AG04449 (cell line): ENCODE results near the gene OR4D11.
"Not testable (repeated sequence)": the region's sequence is repeated elsewhere in the genome, so short reads cannot be mapped to it uniquely, and the experiment has no call there.

ENCODE experiments used
- CTCF ChIA-PET: fragments of 350-600 bp; formaldehyde crosslinking; extraction: SDS; loops from one replicate; lab custom pipeline; 2021; ENCODE audit warnings: antibody characterized with exemption; lab: Yijun Ruan, JAX
- POLR2A ChIA-PET: fragments of 400-600, 350-600 bp; formaldehyde crosslinking; extraction: SDS; loops from one replicate; lab custom pipeline; 2020; ENCODE audit warnings: antibody characterized with exemption, inconsistent platforms; lab: Yijun Ruan, JAX
- DNase-seq: peaks from one replicate; pipeline ENCODE4 v3.0.0-alpha.2; 2010; ENCODE audit warnings: low read depth, low spot score
- H3K4me3 ChIP-seq: 2 replicates; pipeline ENCODE4 v1.5.1; 2011; ENCODE audit warnings: low read depth, mild to moderate bottlenecking, control low read depth, low read length
- TF ChIP-seq, protein P1 (sequence below): IDR thresholded peaks from one replicate; pipeline ENCODE4 v1.5.1; 2011; ENCODE audit warnings: mild to moderate bottlenecking, moderate library complexity, low read length, control low read depth, inconsistent platforms; ENCODE audit not compliant: insufficient read depth; ENCODE audit errors: missing control alignments

OR4D11 gene

DNA sequence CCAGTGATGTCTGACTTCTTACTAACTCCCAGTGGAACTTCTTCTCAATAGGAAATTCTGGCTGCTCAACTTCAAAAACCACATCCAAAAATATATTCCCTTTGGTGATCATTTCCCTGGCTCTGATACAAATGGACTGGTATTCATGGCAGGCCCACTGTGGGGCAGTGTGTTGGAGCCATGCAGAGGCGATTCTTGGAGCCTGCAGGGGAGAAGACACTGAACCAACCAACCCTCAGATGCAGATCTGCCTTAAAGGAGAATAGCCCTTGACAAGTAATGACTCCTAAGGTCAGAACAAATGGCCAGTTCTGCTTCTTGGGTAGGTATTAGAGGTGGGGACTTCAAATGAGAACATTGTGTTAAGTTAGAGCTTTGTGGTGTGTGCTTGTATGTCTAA is 20.2 kb downstream of the OR4D11 start:
- DNase-seq = no peak
- TF ChIP-seq, protein P1, sequence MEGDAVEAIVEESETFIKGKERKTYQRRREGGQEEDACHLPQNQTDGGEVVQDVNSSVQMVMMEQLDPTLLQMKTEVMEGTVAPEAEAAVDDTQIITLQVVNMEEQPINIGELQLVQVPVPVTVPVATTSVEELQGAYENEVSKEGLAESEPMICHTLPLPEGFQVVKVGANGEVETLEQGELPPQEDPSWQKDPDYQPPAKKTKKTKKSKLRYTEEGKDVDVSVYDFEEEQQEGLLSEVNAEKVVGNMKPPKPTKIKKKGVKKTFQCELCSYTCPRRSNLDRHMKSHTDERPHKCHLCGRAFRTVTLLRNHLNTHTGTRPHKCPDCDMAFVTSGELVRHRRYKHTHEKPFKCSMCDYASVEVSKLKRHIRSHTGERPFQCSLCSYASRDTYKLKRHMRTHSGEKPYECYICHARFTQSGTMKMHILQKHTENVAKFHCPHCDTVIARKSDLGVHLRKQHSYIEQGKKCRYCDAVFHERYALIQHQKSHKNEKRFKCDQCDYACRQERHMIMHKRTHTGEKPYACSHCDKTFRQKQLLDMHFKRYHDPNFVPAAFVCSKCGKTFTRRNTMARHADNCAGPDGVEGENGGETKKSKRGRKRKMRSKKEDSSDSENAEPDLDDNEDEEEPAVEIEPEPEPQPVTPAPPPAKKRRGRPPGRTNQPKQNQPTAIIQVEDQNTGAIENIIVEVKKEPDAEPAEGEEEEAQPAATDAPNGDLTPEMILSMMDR = no peak
- no peak overlapping the region for H3K4me3 ChIP-seq
- POLR2A ChIA-PET = no interaction called here
- CTCF ChIA-PET = interaction anchor here (1.6 kb wide), 1 partner anchor 14 kb away, joined by 4 read pairs; no protein-coding TSS in a partner anchor

DNA sequence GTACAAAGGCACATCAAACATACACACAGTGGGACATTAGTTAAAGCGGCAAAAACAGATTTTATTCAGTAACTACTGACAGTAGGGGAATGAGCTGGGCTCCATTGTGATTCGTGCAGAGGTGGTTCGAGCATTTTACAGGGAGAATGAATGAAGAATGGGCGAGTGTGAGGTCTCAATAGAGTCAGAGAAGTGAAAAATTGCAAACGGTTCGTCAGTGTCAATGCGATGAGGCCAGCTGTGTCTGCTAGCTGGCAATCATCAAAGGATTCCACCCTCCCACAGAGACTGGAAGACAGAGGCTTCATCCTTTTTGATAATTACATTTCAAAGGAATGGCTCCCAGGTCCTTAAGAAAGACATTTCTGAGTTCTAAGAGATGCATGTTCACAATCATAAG is 25.3 kb downstream of the OR4D11 start:
- ChIA-PET CTCF (interaction anchor here (1.4 to 2.0 kb wide), 3 partner anchors 9 to 154 kb away, joined by 5 to 14 read pairs (median 5); no protein-coding TSS in a partner anchor), POLR2A (no interaction called here)
- no peak for DNase-seq
- TF ChIP-seq, protein P1 = no peak
- H3K4me3 ChIP-seq = no peak overlapping the region

DNA sequence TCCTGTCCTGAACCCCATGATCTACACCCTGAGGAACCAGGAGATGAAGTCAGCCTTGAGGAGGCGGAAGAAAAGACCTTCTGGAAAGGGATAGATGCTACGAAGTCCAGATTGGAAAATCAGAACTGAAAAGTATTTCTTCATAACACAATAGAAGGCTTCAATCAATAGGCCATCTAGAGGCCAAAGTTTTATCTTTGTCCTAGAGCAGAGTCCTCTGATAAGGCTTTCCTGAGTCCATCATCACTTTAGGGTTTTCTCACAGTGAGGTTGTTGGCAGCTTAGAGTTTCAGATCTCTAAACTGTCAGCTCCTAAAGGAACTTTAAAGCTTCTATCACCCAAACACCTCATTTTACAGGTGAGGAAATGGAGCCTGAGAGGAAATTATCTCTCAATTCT is 29.2 kb downstream of the OR4D11 start:
- ChIA-PET CTCF (interaction anchor here (3.0 kb wide), 1 partner anchor 148 kb away, joined by 13 read pairs; no protein-coding TSS in a partner anchor), POLR2A (no interaction called here)
- H3K4me3 ChIP-seq = no peak overlapping the region
- TF ChIP-seq, protein P1 = no peak
- no peak for DNase-seq

DNA sequence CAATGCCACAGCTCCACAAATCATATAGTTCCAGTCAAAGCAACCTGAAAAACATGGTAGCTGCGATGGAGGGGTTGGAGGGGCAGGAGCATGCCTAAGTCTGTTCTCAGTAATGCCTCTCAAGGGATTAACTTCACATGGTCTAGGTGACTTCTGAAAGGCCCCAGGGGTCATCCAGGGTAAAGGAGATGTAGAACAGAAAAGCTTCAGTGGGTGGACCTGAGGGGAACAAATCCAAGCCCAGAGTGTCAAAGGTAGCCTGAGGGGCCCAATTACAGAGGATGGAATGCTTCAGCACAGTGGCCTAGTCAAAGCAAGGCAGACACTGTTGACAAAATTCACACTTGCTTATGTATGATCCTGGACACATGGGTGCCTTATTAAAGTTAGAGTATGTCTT is 31.3 kb downstream of the OR4D11 start:
- TF ChIP-seq, protein P1 = no peak
- ChIA-PET CTCF (interaction anchor here (0.7 to 3.0 kb wide), 3 partner anchors 16 to 322 kb away, joined by 3 to 13 read pairs (median 3); partner anchors contain the start of gene MPEG1), POLR2A (no interaction called here)
- DNase-seq = no peak
- H3K4me3 ChIP-seq = no peak overlapping the region

DNA sequence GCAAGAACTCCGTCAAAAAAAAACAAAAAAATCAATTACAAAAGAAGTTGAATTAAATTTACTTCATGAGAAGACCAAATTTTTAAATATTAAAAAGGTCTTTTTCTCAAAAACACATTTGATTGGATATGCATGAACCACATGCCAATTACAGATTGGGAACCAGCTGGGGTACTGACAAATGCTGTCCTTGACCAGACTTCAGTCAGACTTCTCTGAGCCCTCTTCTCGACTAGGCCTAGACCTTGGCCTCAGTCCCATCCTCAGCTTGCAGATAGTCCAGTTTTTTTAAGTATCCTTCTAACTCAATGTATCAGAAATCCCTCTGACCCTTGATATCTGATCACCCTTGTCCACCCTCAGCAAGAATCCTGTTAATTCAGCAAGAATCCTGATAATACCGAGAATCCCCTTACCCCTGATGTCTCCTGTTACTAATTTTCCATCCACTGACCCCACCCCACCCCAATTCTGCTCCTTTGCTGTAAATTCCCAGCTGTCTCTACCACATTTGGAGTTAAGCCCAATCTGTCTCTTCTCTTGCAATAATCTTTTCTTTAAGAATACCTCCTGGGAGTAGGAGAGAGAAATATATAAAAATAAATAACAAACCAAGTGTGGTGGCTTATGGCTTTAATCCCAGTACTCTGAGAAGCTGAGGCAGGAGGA is 38.9 kb downstream of the OR4D11 start:
- no peak overlapping the region for H3K4me3 ChIP-seq
- DNase-seq = no peak
- TF ChIP-seq, protein P1 = no peak
- CTCF ChIA-PET = interaction anchor here (1.0 kb wide), 1 partner anchor 212 kb away, joined by 3 read pairs; no protein-coding TSS in a partner anchor
- POLR2A ChIA-PET = no interaction called here

DNA sequence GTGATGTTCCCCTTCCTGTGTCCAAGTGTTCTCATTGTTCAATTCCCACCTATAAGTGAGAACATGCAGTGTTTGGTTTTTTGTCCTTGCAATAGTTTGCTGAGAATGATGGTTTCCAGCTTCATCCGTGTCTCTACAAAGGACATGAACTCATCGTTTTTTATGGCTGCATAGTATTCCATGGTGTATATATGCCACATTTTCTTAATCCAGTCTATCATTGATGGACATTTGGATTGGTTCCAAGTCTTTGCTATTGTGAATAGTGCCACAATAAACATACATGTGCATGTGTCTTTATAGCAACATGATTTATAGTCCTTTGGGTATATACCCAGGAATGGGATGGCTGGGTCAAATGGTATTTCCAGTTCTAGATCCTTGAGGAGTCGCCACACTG is 40.3 kb downstream of the OR4D11 start:
- CTCF ChIA-PET, H3K4me3 ChIP-seq, POLR2A ChIA-PET, DNase-seq: not testable (repeated sequence)

DNA sequence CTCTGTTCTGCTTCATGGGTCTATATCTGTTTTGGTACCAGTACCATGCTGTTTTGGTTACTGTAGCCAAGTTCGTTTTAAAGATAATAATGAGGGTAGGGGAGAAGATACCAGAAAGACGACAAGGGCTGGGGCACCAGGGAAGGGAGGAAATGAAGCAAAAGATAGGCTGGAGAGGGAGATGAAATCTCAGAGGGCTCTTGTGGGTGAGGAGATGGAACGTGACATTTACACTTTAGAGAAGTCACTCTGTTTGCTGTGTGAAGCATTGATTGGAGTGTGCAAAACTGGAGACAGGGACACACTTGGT is 41.4 kb downstream of the OR4D11 start:
- TF ChIP-seq, protein P1 = no peak
- POLR2A ChIA-PET = no interaction called here

More for the DNA sequence above, 41.4 kb downstream of the OR4D11 start:
- CTCF ChIA-PET = no interaction called here
- H3K4me3 ChIP-seq = no peak overlapping the region
- no peak for DNase-seq
